ENCODE results near the gene STAG2. TPM values are rescaled to one million over a fixed set of nuclear protein-coding genes. Genes with fewer than 3 reads are reported as not detected.
"Not testable (repeated sequence)": the region's sequence is repeated elsewhere in the genome, so short reads cannot be mapped to it uniquely, and the experiment has no call there.

The STAG2 gene
- total and polyA plus RNA-seq, 2 donors (not counting 3 experiments of a cell fraction or from before 2014, with no cell fraction given): 12.7 to 55.9 TPM

DNA sequence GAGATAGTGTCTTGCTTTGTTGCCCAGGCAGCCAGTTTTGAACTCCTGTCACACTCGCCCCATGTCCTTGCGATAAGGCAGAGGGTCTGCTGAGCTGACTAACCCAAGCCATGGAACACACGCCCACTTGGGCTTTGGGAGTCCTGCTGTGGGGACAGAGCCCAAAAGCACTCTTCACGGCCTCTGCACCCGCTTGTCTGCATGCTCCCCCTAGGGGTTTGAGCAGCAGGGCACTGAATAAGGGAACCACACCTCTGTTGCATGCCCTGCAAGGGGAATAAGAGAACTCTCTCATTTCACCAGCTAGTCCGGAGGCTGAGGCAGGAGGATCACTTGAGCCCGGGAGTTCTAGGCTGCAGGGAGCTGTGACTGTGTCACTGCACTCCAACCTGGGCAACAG, 166.0 kb downstream of the STAG2 start:
- H3K4me2 ChIP-seq (ENCODE audit: insufficient read depth, low read length): no peak overlapping the region
- H3K79me2 ChIP-seq (ENCODE audit: control insufficient read depth, insufficient read depth, low read length): no peaks in the 10 kb centered on the region
- TF ChIP-seq JUN (IDR thresholded peaks at IDR 0.05; ENCODE audit: borderline replicate concordance, insufficient read depth, insufficient read length, low read depth) (no peak), CTCF (IDR thresholded peaks at IDR 0.05; ENCODE audit: extremely low read depth in 1 of 2, insufficient read depth in 1 of 2, low read depth in 1 of 2, low read length in 2 of 2) (no peak), MYC (IDR thresholded peaks at IDR 0.05; ENCODE audit: low read depth, low read length) (no peak), FOS (IDR thresholded peaks at IDR 0.05; ENCODE audit: borderline replicate concordance, insufficient read depth, low read length) (no peak), EZH2 (IDR thresholded peaks at IDR 0.05; ENCODE audit: borderline replicate concordance, low read depth, low read length, severe bottlenecking) (no peak), POLR2A (IDR thresholded peaks at IDR 0.05; ENCODE audit: low read depth, low read length) (no peak), GATA2 (IDR thresholded peaks at IDR 0.05; ENCODE audit: insufficient read depth, insufficient read length, low read depth, low read length) (no peak), POLR2AphosphoS5 (IDR thresholded peaks at IDR 0.05; ENCODE audit: insufficient read depth, low read depth, low read length) (no peak)
- TF ChIP-seq, protein P1, sequence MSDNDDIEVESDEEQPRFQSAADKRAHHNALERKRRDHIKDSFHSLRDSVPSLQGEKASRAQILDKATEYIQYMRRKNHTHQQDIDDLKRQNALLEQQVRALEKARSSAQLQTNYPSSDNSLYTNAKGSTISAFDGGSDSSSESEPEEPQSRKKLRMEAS (IDR thresholded peaks at IDR 0.05; ENCODE audit: insufficient read depth, insufficient read length): no peak
- no peaks in the 10 kb centered on the region for H3K9me3 ChIP-seq (replicated peaks; ENCODE audit: control insufficient read depth, insufficient read depth, low read length)
- no peaks in the 10 kb centered on the region for H4K20me1 ChIP-seq (replicated peaks; ENCODE audit: control insufficient read depth, extremely low read depth, insufficient read depth, low read length)
- H3K27me3 ChIP-seq (ENCODE audit: control insufficient read depth in 2 of 2, insufficient read depth in 2 of 2, low read length in 2 of 2): no peaks in the 10 kb centered on the region
- no TSS peak for BruUV-seq (replicated peaks)
- intact Hi-C loops (cut with micrococcal nuclease) (no loop called here), dilution Hi-C loops (cut with MboI; ENCODE audit: extremely low pct_ligation_motif_present, low sequenced_read_pairs) (no loop called here)
- ChIA-PET CTCF (no interaction called here), POLR2A (no interaction called here)
- no peak overlapping the region for H3K27ac ChIP-seq (ENCODE audit: insufficient read depth, low read depth, low read length)
- FAIRE-seq (no peak), DNase-seq (ENCODE audit: low read depth, low spot score) (no peak)
- H3K4me1 ChIP-seq (ENCODE audit: control insufficient read depth, extremely low read depth, insufficient read depth, low read length): no peaks in the 10 kb centered on the region
- no peaks in the 10 kb centered on the region for H3K36me3 ChIP-seq (ENCODE audit: control insufficient read depth in 2 of 2, extremely low read depth in 1 of 2, insufficient read depth in 2 of 2, low read length in 2 of 2)
- H2AFZ ChIP-seq (ENCODE audit: low read depth, low read length): no peak overlapping the region
- no peak overlapping the region for H3K9ac ChIP-seq (replicated peaks; ENCODE audit: extremely low read depth, insufficient read depth, low read length)
- H3K9me1 ChIP-seq (replicated peaks; ENCODE audit: control insufficient read depth, extremely low read depth, insufficient read depth, low read length): no peaks in the 10 kb centered on the region
- no peak overlapping the region for H3K4me3 ChIP-seq (replicated peaks in 1 of 3; ENCODE audit: insufficient read depth in 1 of 3, low read depth in 1 of 3, low read length in 3 of 3)

DNA sequence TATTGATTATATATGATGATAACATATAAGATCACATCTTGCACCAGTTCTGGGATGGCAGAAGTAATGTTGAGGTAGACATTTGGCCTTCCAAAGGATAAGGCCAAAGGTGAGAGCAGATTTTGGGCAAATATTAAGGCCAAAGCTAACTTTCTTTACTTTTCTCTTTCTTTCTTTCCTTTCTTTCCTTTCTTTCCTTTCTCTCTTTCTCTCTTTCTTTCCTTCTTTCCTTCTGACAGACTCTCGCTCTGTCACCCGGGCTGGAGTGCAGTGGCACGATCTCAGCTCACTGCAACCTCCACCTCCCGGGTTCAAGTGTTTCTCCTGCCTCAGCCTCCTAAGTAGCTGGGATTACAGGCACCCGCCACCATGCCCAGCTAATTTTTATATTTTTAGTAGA, 170.9 kb downstream of the STAG2 start:
- intact Hi-C loops (cut with micrococcal nuclease); BruUV-seq (replicated peaks); H3K36me3 ChIP-seq (ENCODE audit: control insufficient read depth in 2 of 2, extremely low read depth in 1 of 2, insufficient read depth in 2 of 2, low read length in 2 of 2); dilution Hi-C loops (cut with MboI; ENCODE audit: extremely low pct_ligation_motif_present, low sequenced_read_pairs); H3K79me2 ChIP-seq (ENCODE audit: control insufficient read depth, insufficient read depth, low read length); H3K4me2 ChIP-seq (ENCODE audit: insufficient read depth, low read length); FAIRE-seq; H2AFZ ChIP-seq (ENCODE audit: low read depth, low read length); H3K9ac ChIP-seq (replicated peaks; ENCODE audit: extremely low read depth, insufficient read depth, low read length); H3K27ac ChIP-seq (ENCODE audit: insufficient read depth, low read depth, low read length); H3K4me1 ChIP-seq (ENCODE audit: control insufficient read depth, extremely low read depth, insufficient read depth, low read length); H3K4me3 ChIP-seq (replicated peaks in 1 of 3; ENCODE audit: insufficient read depth in 1 of 3, low read depth in 1 of 3, low read length in 3 of 3); DNase-seq (ENCODE audit: low read depth, low spot score); H3K9me3 ChIP-seq (replicated peaks; ENCODE audit: control insufficient read depth, insufficient read depth, low read length); POLR2A ChIA-PET; H3K9me1 ChIP-seq (replicated peaks; ENCODE audit: control insufficient read depth, extremely low read depth, insufficient read depth, low read length); H3K27me3 ChIP-seq (ENCODE audit: control insufficient read depth in 2 of 2, insufficient read depth in 2 of 2, low read length in 2 of 2); H4K20me1 ChIP-seq (replicated peaks; ENCODE audit: control insufficient read depth, extremely low read depth, insufficient read depth, low read length): not testable (repeated sequence)
- CTCF ChIA-PET: interaction anchor here (0.9 kb wide), 1 partner anchor 92 kb away, joined by 3 read pairs; no protein-coding TSS in a partner anchor

Measured in endothelial cell of umbilical vein (primary cell).